Activated T-helper 1 cell treated with Interleukin-2 at 50 U/mL for 16 hours (primary cell): ENCODE results near the gene TGFBI.

Experiments
- DNase-seq: peaks from one replicate; pipeline ENCODE4 v3.0.0-alpha.2; 2020; ENCODE audit warnings: low read depth

The TGFBI gene

GRCh38 chr5:136001466-136001981 is 27.3 kb upstream of the TGFBI start:
- DNase-seq, result no peak

GRCh38 chr5:136004436-136004835 is 24.4 kb upstream of the TGFBI start:
- DNase-seq, result no peak

GRCh38 chr5:136005476-136005875 is 23.3 kb upstream of the TGFBI start:
- DNase-seq, result no peak

- DNase-seq, result no peak
Observed at GRCh38 chr5:136006164-136006563, 22.6 kb upstream of the TGFBI start.

- no peak for DNase-seq
Observed at GRCh38 chr5:136006761-136007251, 22.0 kb upstream of the TGFBI start.

- DNase-seq, result no peak
Observed at GRCh38 chr5:136007271-136007670, 21.5 kb upstream of the TGFBI start.

GRCh38 chr5:136011414-136012001 is 17.3 kb upstream of the TGFBI start:
- DNase-seq, result no peak

GRCh38 chr5:136012041-136012804 is 16.6 kb upstream of the TGFBI start:
- no peak for DNase-seq

- DNase-seq, result no peak
Observed at GRCh38 chr5:136013559-136013958, 15.2 kb upstream of the TGFBI start.

GRCh38 chr5:136014049-136015002 is 14.5 kb upstream of the TGFBI start:
- no peak for DNase-seq

GRCh38 chr5:136015003-136015375 is 13.8 kb upstream of the TGFBI start:
- DNase-seq, result no peak

GRCh38 chr5:136015966-136016650 is 12.7 kb upstream of the TGFBI start:
- no peak for DNase-seq

- DNase-seq, result no peak
Observed at GRCh38 chr5:136016945-136017530, 11.8 kb upstream of the TGFBI start.

GRCh38 chr5:136018814-136019783 is 9.7 kb upstream of the TGFBI start:
- no peak for DNase-seq

- no peak for DNase-seq
Observed at GRCh38 chr5:136020001-136020382, 8.8 kb upstream of the TGFBI start.

- DNase-seq, result no peak
Observed at GRCh38 chr5:136020383-136021015, 8.3 kb upstream of the TGFBI start.

GRCh38 chr5:136021016-136021405 is 7.8 kb upstream of the TGFBI start:
- DNase-seq, result no peak

GRCh38 chr5:136022965-136023364 is 5.8 kb upstream of the TGFBI start:
- no peak for DNase-seq

- DNase-seq, result no peak
Observed at GRCh38 chr5:136023958-136024541, 4.7 kb upstream of the TGFBI start.
